ENCODE data around the gene PEX11G. TPM values are rescaled to one million over a fixed set of nuclear protein-coding genes. Genes with fewer than 3 reads are reported as not detected.
A peak's percentile ranks its signal among the peaks of the same experiment; 100 is the strongest.

The PEX11G gene
- polyA plus RNA-seq, 3 donors: 4.7 to 6.2 (median 5.4) TPM

DNA sequence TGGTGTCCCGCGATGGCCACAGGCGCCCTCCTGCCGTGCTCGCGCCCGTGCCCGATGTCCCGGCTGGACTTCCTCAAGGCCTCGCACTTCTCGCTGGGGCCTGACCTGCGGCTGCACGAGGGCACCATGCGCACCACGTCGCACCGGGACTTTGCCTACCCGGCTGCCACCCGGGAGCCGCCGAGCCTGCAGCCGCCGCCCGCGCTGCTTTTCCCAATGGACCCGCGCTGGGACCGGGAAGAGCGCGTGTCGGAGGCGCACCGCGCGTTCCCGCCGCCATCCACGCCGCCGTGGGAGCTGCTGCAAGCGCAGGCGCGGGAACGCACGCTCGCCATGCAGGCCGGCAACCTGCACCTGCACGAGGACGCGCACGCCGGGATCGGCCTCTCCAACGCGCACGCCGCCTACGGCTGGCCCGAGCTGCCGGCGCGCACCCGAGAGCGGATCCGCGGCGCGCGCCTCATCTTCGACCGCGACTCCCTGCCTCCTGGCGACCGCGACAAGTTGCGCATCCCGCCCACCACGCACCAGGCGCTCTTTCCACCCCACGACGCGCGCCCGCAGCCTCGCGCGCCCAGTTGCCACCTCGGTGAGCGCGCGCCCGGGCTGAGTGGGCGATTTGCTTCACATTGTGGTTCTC is 12.1 kb upstream of the PEX11G start:
- peak in 1 of 3 donors; percentile 67 for DNase-seq (ENCODE audit: low read depth in 3 of 3, low spot score in 2 of 3)

DNA sequence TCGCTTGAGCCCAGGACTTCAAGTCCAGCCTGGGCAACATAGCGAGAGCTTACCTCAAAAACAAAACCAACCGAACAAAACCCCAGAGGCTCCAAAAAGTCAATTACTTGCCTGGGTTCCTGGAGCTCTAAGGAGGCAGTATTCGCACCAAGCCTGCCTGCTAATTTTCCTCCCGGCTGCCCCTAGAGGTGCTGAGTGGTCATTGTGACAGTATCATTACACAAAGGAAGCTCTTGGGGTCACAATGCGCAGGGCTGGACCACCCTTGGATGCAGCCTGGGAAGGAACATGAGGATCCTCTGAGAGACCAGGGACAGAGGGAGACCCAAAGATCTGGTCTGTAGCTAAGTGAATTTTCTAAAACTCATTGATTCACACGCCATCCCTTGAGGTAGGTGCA is 8.5 kb upstream of the PEX11G start:
- DNase-seq (ENCODE audit: low read depth in 3 of 3, low spot score in 2 of 3): no peak

DNA sequence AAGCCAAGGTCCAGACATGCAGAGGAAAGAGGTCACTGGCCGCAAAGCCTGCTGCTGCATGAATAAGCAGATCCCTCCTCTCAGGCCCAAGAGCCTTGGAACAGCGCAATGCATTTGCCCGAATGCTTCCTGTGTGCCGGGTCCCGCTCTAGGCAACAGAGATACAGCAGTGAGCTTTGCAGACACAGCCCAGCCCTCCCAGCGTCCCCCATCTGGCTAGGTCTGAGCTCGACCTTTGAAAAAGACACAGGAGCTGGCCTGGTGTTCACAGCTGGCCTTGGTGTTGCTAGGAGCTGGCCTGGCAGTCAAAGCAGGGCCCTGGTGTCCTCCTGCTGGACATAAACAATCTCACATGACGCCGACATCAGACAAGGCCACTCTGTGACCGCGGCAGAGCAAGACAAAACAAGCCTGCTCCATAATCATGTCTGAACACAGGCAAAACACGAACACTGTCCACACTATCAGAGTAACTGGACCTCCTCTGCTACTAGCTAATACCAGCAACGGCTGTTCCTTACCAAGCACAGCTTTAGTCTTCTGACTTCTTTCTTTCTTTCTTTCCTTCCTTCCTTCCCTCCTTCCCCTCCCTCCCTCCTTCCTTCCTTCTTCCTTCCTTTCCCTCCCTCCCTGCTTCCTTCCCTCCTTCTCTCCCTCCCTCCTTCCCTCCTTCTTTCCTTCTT is 5.7 kb upstream of the PEX11G start:
- DNase-seq (ENCODE audit: low read depth in 3 of 3, low spot score in 2 of 3): peak in 1 of 3 donors; percentile 66

DNA sequence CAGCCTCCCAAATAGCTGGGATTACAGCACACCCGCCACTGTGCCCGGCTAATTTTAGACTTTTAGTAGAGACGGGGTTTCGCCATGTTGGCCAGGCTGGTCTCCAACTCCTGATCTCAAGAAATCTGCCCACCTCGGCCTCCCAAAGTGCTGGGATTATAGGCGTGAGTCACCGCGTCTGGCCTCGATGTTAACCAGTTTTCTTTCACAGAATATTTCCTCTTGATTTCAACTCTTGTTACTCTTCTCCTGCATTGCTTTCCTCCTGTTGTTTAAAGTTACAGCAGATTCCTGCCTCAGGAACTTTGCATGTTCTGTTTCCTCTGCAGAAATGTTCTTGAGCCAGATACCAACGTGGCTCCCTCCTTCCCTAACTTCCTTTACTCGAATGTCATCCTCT is 3.7 kb upstream of the PEX11G start:
- DNase-seq (ENCODE audit: low read depth in 3 of 3, low spot score in 2 of 3): no peak

DNA sequence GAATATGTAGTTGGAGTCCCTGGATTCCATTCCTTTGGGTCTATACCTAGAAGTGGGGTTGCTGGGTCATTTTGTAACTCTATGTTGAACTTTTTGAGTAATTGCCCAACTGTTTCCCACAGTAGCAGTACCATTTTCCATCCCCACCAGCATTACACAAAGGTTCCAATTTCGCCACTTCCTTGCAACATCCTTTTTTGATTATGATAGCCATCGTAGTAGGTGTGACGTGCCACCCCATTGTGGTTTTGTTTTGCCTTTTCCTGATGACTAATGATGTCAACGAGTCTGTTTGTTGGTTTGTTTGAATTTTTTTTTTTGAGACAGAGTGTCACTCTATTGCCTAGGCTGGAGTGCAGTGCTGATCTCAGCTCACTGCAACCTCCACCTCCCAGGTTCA is 3.3 kb upstream of the PEX11G start:
- no peak for DNase-seq (ENCODE audit: low read depth in 3 of 3, low spot score in 2 of 3)

DNA sequence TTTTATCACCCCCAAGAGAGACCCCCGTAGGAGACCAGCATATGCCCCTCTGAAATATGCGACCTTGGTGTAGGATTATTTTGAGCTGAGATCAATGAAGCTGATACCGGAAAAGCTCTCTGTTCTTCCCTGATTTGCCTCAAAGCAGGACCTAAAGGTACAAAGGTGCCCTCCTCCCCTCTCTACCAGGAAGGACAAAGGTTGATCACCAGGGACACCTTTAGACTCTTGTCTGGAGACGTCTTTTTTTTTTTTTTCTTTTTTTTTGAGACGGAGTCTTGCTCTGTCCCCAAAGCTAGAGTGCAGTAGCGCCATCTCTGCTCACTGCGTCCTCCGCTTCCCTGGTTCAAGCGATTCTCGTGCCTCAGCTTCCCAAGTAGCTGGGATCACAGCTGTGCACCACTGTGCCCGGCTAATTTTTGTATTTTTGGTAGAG is 792 bp upstream of the PEX11G start:
- no peak for DNase-seq (ENCODE audit: low read depth in 3 of 3, low spot score in 2 of 3)

DNA sequence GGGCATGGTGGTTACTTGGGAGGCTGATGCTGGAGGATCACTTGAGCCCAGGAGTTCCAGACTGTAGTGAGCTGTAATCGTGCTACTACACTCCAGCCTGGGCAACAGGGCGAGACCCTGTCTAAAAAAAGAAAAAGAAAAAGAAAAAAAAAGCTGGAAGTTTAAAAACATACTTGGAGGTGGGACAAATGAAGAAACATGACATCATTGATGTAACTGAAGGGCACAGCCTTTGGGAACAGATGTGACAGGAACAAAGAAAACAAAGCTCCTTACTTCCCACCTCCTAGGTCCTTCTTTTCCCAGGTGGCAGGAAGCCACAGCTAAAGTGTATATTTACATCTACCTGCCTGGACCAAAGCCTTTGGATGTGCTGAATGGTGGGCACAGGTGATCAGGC is 1.9 kb downstream of the PEX11G start:
- no peak for DNase-seq (ENCODE audit: low read depth in 3 of 3, low spot score in 2 of 3)

DNA sequence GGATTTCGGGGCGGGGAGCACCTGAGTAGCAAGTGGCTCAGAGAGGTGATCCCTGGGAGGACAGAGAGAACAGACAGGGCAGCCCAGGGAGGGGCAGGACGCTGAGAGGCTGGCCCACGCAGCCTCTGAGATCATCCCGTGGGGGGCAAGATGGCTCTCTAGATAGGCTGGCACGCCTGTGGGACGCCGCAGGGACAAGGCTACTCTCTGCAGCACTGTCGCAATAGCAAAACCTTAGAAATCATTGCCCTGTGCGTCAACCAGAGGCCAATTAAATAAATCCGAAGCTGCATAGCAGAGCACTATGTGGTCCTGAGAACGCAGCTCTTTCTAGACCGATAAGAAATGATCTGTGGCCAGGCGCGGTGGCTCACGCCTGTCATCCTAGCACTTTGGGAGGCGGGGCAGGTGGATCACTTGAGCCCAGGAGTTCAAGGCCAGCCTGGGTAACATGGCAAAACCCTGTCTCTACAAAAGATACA is 5.1 kb downstream of the PEX11G start:
- no peak for DNase-seq (ENCODE audit: low read depth in 3 of 3, low spot score in 2 of 3)

DNA sequence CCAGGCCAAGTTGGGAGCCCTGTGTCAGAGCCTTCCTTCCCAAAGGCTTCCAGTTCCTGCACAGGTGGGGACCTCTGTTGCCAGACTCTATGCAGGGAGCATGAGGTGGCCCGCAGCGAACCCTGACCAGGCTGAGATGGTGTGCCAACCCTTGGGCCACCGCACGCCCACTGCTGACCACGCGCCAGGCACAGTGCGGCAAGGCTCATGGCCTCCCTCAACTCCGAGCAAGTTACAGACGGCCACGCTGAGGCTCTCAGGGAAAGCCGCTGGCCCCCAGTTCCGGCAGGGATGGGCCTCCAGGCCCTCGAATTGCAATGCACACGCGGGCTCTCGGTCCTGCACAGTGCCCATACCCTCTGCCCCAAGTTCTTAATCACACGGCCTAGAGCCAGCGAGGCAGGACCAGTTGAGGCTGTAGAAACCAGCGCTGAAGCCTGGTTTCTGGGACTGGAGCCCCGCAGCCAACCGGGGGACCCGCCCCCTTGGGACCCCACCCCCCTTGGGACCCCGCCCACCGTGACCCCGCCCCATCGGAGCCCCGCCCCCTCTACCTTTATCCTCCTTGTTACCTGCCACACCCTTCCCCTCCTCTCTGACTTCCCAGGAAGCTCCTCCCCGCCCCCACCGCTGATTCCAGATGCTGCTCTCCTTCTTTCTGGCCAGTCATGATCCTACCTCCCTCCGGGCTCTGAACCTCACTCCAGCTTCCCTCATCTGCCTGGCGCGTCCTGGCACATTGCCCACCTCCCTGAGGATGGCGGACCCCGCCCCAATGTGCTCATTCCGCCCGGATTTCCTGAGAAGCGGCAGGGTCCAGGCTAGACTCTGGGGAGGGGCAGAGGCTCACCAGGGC is 6.0 kb downstream of the PEX11G start:
- DNase-seq (ENCODE audit: low read depth in 3 of 3, low spot score in 2 of 3): no peak

DNA sequence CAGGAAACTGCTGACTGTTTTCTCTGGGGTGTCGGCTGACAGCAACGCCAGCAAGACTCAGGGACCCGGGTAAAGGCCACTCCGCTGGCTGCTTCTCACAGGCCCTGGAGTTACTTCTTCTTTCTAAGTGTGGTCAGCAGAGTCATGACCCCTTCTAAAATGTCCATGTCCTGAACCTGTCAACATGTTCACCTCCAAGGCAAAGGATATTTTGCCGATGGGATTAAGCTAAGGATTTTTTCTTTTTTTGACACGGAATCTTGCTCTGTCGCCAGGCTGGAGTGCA is 7.9 kb downstream of the PEX11G start:
- no peak for DNase-seq (ENCODE audit: low read depth in 3 of 3, low spot score in 2 of 3)

DNA sequence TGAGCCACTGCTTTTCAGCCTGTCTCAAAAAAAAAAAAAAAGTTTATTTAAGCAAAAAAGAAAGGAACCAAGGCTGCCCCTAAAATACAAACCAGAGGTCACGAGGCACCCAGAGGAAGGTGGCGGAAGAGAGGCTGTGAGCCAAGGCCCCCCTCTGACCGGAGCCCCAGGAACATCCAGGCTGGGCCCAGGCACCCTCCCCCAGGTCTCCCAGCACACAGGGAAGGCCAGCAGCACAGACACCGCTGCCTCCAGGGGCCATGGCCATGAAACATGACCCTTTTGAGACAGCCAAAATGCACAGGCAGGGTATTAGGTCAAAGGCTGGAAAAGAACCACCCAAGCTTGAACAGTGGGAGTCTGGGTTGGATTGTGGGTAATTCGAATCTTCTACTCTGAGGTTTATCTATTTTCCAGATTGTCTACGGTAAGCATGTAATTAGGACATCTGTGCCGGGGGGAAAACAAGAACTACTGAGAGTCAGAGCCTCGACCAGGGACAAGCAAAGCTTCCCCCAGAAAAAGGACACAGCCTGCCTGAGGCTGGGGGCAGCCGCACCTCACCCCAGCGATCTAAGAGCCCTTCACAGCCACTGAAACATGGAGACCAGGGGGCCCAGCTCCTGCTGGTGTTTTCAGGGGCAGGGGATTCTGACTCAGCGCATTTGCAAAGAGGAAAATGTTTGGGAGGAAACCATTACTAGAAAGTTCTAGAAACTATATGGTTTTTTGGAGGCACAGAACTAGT is 8.4 kb downstream of the PEX11G start:
- DNase-seq (ENCODE audit: low read depth in 3 of 3, low spot score in 2 of 3): no peak

DNA sequence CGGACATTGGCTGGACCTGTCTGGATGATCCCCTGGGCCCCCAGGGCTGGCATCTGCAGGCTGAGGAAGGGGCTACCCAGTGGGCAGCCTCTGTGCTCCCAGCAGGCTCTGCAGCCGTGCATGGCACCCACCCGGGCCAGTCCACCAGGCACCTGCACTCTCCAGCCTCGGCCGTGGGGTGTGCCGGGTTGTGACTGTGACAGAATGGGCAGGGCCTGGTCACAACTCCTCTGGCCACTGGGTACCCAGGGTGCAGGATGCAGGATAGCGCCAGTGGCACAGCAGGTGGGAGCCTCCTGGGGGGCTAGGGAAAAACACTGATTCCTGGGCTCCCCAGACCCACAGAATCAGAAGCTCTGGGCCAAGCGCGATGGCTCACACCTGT is 10.0 kb downstream of the PEX11G start:
- no peak for DNase-seq (ENCODE audit: low read depth in 3 of 3, low spot score in 2 of 3)

DNA sequence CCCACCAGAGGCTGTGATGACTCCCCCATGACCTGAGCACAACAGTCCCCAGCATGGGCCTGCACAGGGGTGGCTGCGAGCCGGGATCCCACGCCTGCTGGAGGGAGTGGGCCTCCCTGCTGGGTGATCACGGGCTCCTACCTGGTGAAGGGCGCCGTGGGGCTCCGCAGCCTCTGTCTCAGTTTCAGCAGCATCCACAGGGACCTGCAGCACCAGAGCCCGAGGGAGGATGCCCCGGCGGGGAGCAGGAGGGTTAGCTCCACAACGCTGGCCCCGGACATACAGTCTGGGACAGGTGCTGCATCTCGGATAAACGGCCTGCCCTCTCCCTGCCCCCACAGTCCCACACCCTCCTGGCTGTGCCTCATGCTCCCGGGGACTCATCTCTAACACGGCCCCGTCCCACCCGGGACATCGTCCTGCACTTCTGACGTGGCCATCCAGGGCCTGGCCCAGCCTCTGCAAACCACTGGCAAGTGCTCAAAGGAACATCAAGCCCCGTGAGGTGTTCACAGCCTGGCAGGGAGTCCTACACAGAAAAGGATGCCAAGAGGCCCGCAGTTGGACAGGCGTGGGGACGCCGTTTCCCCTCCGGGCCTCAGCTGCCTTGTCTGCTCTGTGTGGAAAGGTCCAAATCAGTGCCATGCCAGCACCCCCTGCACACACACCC is 10.5 kb downstream of the PEX11G start:
- DNase-seq (ENCODE audit: low read depth in 3 of 3, low spot score in 2 of 3): no peak

DNA sequence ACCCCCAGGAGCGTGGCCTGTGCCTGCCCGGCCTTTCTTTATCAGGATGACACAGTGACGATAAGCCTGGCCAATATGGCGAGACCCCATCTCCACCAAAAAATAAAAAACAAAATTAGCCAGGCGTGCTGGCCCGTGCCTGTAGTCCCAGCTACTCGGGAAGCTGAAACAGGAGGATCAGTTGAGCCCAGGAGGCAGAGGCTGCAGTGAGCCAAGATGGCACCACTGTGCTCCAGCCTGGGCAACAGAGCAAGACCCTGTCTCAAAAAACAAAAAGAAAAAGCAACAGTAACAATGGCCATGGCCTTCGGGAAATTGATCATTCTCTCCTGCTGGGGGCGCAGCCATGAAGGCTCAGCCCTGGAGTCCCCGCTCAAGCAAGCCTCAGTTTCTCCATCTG is 11.1 kb downstream of the PEX11G start:
- no peak for DNase-seq (ENCODE audit: low read depth in 3 of 3, low spot score in 2 of 3)

DNA sequence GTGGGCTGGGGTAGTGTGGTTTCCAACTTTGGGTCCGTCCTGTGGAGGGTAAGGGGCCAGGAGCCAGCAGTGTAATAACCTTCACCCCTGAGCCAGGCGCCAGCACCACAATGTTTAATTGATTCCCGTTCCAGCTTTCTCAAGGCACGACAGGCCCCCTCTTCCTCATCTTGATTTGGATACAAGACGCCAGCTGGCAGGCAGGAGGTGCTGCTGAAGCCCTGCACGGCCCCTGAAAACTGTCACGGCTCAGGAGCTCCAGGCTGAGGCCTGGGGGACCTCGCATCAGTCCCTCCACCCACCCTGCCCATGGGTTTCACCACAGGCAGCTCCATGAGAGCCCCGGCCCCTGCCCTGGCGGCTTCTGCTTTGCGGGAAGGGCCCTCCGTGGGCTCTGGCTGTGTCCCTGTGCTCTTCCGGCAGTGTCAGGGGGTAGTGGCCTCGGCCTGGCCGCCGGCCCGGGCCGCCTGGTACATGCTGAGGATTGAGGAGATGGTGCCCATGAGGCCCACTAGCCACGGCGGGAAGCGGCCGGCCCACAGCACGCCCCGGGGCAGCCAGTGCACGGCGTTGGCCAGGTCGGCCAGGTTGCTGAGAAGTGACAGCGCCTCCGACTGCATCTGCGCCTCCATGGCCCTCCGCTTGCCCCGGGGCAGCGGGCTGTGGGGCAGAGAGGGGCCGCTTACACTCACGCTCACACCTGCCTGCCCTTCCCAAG is 11.9 kb downstream of the PEX11G start:
- DNase-seq (ENCODE audit: low read depth in 3 of 3, low spot score in 2 of 3): no peak

DNA sequence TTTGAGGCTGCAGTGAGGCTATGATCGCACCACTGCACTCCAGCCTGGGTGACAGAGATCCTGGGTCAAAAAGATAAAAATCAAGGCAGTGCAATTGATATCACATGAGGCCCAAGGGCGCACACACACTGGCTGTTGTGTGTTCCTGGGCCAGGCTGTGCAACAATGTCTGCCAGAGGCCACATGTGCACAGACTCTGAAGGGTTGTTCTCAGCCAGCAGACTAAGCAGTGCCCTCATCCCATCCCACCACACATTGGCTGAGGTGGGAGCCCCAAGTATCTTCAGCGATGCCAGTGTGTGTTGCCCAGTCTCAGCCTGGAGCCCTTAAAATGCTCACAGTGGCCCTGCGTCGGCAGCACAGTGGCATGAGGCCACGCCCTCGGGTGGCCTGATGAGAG is 12.6 kb downstream of the PEX11G start:
- DNase-seq (ENCODE audit: low read depth in 3 of 3, low spot score in 2 of 3): no peak

DNA sequence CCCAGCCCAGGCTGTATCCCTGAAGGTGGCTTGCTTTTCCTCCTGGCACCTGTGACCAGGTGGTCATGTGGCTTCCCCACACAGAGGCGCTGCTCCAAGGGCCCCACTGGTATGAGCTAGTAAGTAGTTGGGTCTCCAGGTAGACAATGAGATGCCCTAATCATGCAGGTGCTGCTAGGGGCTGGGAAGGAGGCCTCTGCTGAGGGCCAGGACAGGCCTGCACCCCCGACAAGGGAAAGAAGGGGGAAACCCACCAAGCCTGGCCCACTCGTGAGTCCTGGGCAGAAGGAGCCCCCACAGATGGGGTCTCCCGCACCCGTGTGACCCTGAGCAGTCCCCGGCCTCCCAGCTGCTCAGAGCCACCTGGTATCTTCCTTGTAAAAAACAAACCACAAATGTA is 13.2 kb downstream of the PEX11G start:
- no peak for DNase-seq (ENCODE audit: low read depth in 3 of 3, low spot score in 2 of 3)

DNA sequence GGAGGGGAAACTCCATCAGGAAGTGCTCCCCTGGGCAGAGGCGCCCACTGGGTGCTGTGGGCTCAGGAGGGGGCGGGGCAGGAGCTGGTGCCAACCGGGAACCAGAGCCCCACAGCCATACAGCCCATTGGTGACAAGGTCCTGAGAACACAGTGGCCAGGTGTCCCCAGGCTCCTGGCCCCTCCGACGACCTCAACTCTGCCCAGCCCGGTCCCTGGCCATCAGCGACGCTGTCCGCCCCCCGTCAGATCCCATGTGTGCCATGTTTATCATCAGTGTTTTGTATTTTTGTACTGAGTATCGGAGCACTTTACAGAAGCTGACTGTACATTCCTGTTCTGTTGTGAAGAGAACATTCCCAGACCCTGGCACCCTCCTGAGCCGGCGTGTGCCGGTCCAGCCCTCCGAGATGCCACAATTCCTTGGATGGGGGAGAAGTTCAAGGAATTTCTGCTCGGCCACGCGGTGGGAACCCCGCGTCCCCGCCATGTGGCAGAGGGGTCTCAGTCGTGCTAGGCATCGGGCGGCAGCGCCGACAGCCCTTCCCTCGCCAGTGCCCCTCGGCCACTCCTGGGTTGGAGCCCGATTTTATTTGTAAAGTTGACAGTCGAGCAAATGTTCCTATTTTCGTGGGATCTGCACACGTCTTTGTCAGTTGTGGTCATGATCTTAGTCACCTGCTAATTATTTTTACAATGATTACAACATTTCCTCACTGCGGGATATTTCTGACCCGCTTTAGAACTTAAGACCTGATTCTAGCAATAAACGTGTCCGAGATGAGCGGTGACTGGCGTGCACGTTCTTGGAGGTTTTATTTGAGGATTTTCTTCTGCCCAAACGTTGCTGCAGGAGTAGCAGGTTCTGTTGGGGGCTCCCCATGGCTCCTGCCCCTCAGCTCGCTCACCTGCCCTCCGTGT is 16.9 kb downstream of the PEX11G start:
- DNase-seq (ENCODE audit: low read depth in 3 of 3, low spot score in 2 of 3): no peak
